ENCODE results near the gene FARP1. TPM values are rescaled to one million over a fixed set of nuclear protein-coding genes. Genes with fewer than 3 reads are reported as not detected.

The FARP1 gene
- polyA plus RNA-seq, 2 of the 4 experiments (the other 2 are of a cell fraction) = 9.4 to 13.0 TPM

GRCh38 chr13:98460516-98460915, 317.6 kb downstream of the FARP1 start:
- ATAC-seq = no peak

GRCh38 chr13:98461486-98462240, 318.8 kb downstream of the FARP1 start:
- ChIA-PET POLR2A (no interaction called here), CTCF (interaction anchor here (1.7 kb wide), 1 partner anchor 14 kb away, joined by 6 read pairs; no protein-coding TSS in a partner anchor)
- Histone ChIP-seq H3K4me2 (no peak overlapping the region), H3K4me3 (no peak overlapping the region), H3K9me3 (no peaks in the 10 kb centered on the region), H3K4me1 (no peaks in the 10 kb centered on the region), H3K27ac (no peak overlapping the region)
- WGBS (ENCODE audit: missing lambda C conversion rate) = 89% methylated on average over 14 of the region's 16 CpGs
- FAIRE-seq (no peak), DNase-seq (ENCODE audit: low read depth in 1 of 2, low spot score in 1 of 2) (no peak), ATAC-seq (no peak)
- TF ChIP-seq FOXS1 (CRISPR knock-in tag; IDR thresholded peaks at IDR 0.05) = no peak
- TF ChIP-seq CHD2 (IDR thresholded peaks at IDR 0.05; ENCODE audit: low read length, partially characterized antibody) = no peak
- no peak for TF ChIP-seq EHMT2 (IDR thresholded peaks at IDR 0.05; ENCODE audit: low read depth)
- no peak for TF ChIP-seq HES2 (IDR thresholded peaks at IDR 0.05)
- TF ChIP-seq JUNB (IDR thresholded peaks at IDR 0.05) = no peak
- no peak for TF ChIP-seq ZSCAN20 (CRISPR knock-in tag; IDR thresholded peaks at IDR 0.05)
- TF ChIP-seq HOXA7 (CRISPR knock-in tag; IDR thresholded peaks at IDR 0.05) = no peak
- no peak for TF ChIP-seq USF2 (IDR thresholded peaks at IDR 0.05)
- TF ChIP-seq E2F6 (IDR thresholded peaks at IDR 0.05; ENCODE audit: borderline replicate concordance, low read depth) = no peak
- no peak for TF ChIP-seq NPAS2 (CRISPR knock-in tag; IDR thresholded peaks at IDR 0.05; ENCODE audit: borderline replicate concordance)
- TF ChIP-seq RAD21 (conservative IDR thresholded peaks at IDR 0.05 in 1 of 2, IDR thresholded peaks at IDR 0.05 in 1 of 2) = no peak
- TF ChIP-seq MYC (IDR thresholded peaks at IDR 0.05; ENCODE audit: borderline replicate concordance, low read length) = no peak
- TF ChIP-seq RNF2 (IDR thresholded peaks at IDR 0.05; ENCODE audit: borderline replicate concordance, low read depth) = no peak

More at GRCh38 chr13:98460516-98460915, 317.6 kb downstream of the FARP1 start:
- Histone ChIP-seq H3K27ac (no peak overlapping the region), H3K9me3 (no peaks in the 10 kb centered on the region), H3K4me2 (no peak overlapping the region), H3K4me3 (no peak overlapping the region), H3K4me1 (no peaks in the 10 kb centered on the region)
- DNase-seq (ENCODE audit: low read depth in 1 of 2, low spot score in 1 of 2) = no peak
- ChIA-PET CTCF (interaction anchor here (0.8 kb wide), 1 partner anchor 9 kb away, joined by 4 read pairs; no protein-coding TSS in a partner anchor), POLR2A (no interaction called here)
- no peak for FAIRE-seq
- no peak for TF ChIP-seq ESRRA (IDR thresholded peaks at IDR 0.05; ENCODE audit: borderline replicate concordance, low read length)
- no peak for TF ChIP-seq POLR2AphosphoS2 (conservative IDR thresholded peaks at IDR 0.05; ENCODE audit: low read length)
- TF ChIP-seq BHLHE40 (IDR thresholded peaks at IDR 0.05; ENCODE audit: low read depth, low read length) = no peak
- TF ChIP-seq EHF (CRISPR knock-in tag; IDR thresholded peaks at IDR 0.05) = no peak
- TF ChIP-seq ZC3H11A (IDR thresholded peaks at IDR 0.05) = no peak
- WGBS (ENCODE audit: missing lambda C conversion rate) = 88% methylated on average over 13 of the region's 13 CpGs

- ChIA-PET POLR2A (no interaction called here), CTCF (interaction anchor here (1.7 kb wide), 1 partner anchor 14 kb away, joined by 6 read pairs; no protein-coding TSS in a partner anchor)
- WGBS (ENCODE audit: missing lambda C conversion rate) = 90% methylated on average over 18 of the region's 18 CpGs
- H3K4me3 ChIP-seq = no peak overlapping the region
- no peak for TF ChIP-seq RARB (CRISPR knock-in tag; IDR thresholded peaks at IDR 0.05)
- no peak for TF ChIP-seq MAX (IDR thresholded peaks at IDR 0.05)
- no peak for TF ChIP-seq MAFK (IDR thresholded peaks at IDR 0.05; ENCODE audit: partially characterized antibody)
- no peak for TF ChIP-seq CBX8 (IDR thresholded peaks at IDR 0.05)
- no peak for TF ChIP-seq FOXS1 (CRISPR knock-in tag; IDR thresholded peaks at IDR 0.05)
- TF ChIP-seq RCOR1 (IDR thresholded peaks at IDR 0.05; ENCODE audit: low read depth, low read length) = no peak
- TF ChIP-seq FOSL2 (IDR thresholded peaks at IDR 0.05) = no peak
- no peak for TF ChIP-seq FOSL2 (CRISPR knock-in tag; IDR thresholded peaks at IDR 0.05)
- TF ChIP-seq REST (IDR thresholded peaks at IDR 0.05) = no peak
- ATAC-seq (no peak), FAIRE-seq (no peak), DNase-seq (ENCODE audit: low read depth in 1 of 2, low spot score in 1 of 2) (no peak)
- no peaks in the 10 kb centered on the region for H3K4me1 ChIP-seq
- H3K9me3 ChIP-seq = no peaks in the 10 kb centered on the region
- H3K4me2 ChIP-seq = no peak overlapping the region
- no peak overlapping the region for H3K27ac ChIP-seq
These were observed 319.5 kb downstream of the FARP1 start for GRCh38 chr13:98462241-98462882.

Measured in A549 (cell line).